Hepatocyte (in vitro differentiated cells): Measurements from ENCODE around the gene TTLL7.

ENCODE experiments used
- CTCF ChIP-seq: fragments of 200-600 bp; sonication (generic); IDR thresholded peaks from 2 replicates; pipeline ENCODE4 v1.5.1; 2016; ENCODE audit warnings: antibody characterized with exemption, mild to moderate bottlenecking; ENCODE audit not compliant: poor library complexity
- EZH2 ChIP-seq: fragments of 200-600 bp; sonication (generic); IDR thresholded peaks from 2 replicates; pipeline ENCODE4 v1.6.1; 2016; ENCODE audit warnings: antibody characterized with exemption, mild to moderate bottlenecking, borderline replicate concordance
- EZH2phosphoT487 ChIP-seq: fragments of 200-600 bp; sonication (generic); IDR thresholded peaks from one replicate; pipeline ENCODE4 v1.6.1; 2018; ENCODE audit warnings: antibody characterized with exemption, mild to moderate bottlenecking, low read depth, moderate library complexity; ENCODE audit not compliant: unreplicated experiment, severe bottlenecking

DNA sequence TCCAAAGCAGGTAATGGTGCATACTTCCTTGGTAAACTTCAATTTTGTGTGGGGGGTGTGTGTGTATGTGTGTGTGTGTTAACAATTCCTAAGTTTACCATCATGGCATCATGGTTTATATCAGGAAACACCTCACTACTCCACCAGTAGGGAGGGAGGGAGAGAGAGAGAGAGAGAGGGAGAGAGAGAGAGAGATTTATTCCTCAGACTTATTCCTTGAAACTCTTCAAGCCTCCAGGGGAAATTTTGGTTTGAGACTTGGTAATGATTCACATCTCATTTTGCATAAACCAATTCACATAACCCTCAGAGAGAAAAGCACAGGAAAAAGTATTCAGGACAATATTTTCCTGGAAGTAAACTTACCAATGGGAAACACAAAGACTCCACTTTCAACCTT, 115.0 kb downstream of the TTLL7 start:
- no peak for TF ChIP-seq CTCF
- TF ChIP-seq EZH2, result no peak
- no peak for TF ChIP-seq EZH2phosphoT487
